ENCODE results near the gene TSC22D1.

DNA sequence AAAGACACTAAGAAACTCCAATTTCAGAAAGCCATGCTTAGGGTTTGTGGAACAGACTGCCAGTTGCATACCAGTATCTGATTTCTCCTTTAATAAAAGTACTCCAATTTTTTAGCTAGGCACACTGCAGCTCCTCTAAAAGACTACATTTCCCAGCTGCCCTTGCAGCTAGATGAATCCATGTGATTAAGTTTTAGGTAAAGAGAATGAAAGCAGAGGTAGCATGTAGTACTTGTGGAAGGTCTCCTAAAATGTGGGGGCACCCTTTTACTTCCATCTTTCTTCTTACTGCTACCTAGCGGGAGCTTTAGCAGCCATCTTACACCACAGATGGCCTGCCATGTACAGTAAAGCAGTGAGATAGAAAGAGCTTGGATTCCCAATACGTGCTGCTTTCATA, 33.0 kb upstream of the TSC22D1 start:
- TF ChIP-seq, protein P1, sequence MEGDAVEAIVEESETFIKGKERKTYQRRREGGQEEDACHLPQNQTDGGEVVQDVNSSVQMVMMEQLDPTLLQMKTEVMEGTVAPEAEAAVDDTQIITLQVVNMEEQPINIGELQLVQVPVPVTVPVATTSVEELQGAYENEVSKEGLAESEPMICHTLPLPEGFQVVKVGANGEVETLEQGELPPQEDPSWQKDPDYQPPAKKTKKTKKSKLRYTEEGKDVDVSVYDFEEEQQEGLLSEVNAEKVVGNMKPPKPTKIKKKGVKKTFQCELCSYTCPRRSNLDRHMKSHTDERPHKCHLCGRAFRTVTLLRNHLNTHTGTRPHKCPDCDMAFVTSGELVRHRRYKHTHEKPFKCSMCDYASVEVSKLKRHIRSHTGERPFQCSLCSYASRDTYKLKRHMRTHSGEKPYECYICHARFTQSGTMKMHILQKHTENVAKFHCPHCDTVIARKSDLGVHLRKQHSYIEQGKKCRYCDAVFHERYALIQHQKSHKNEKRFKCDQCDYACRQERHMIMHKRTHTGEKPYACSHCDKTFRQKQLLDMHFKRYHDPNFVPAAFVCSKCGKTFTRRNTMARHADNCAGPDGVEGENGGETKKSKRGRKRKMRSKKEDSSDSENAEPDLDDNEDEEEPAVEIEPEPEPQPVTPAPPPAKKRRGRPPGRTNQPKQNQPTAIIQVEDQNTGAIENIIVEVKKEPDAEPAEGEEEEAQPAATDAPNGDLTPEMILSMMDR (conservative IDR thresholded peaks at IDR 0.05; ENCODE audit: low read depth, low read length), result no peak
- TF ChIP-seq EZH2 (IDR thresholded peaks at IDR 0.05; ENCODE audit: borderline replicate concordance, low read depth, low read length, poor library complexity, severe bottlenecking), result no peak

All from A673 (cell line).